NCI-H82 (cell line): ENCODE data around the gene USP8.
"Not testable (repeated sequence)": the region's sequence is repeated elsewhere in the genome, so short reads cannot be mapped to it uniquely, and the experiment has no call there.

Source experiments
- DNase-seq: peaks from one replicate; lab custom pipeline; 2025; lab: John Stamatoyannopoulos, UW

The USP8 gene

GRCh38 chr15:50440932-50441331 lies 16.7 kb downstream of the USP8 start:
- no peak for DNase-seq

GRCh38 chr15:50452927-50453326 lies 28.7 kb downstream of the USP8 start:
- DNase-seq = no peak

- no peak for DNase-seq
Observed at GRCh38 chr15:50458348-50459112, 34.3 kb downstream of the USP8 start.

GRCh38 chr15:50463423-50464358 lies 39.5 kb downstream of the USP8 start:
- DNase-seq = no peak

GRCh38 chr15:50471072-50471471 lies 46.9 kb downstream of the USP8 start:
- no peak for DNase-seq

- DNase-seq = no peak
Observed at GRCh38 chr15:50476143-50476542, 51.9 kb downstream of the USP8 start.

GRCh38 chr15:50484781-50485180 lies 60.6 kb downstream of the USP8 start:
- DNase-seq = no peak

GRCh38 chr15:50485389-50485788 lies 61.2 kb downstream of the USP8 start:
- DNase-seq = no peak

- DNase-seq = no peak
Observed at GRCh38 chr15:50487287-50487686, 63.1 kb downstream of the USP8 start.

GRCh38 chr15:50493625-50494024 lies 69.4 kb downstream of the USP8 start:
- DNase-seq = no peak

GRCh38 chr15:50494547-50494946 lies 70.3 kb downstream of the USP8 start:
- DNase-seq = not testable (repeated sequence)

GRCh38 chr15:50496692-50497091 lies 72.5 kb downstream of the USP8 start:
- no peak for DNase-seq

- no peak for DNase-seq
Observed at GRCh38 chr15:50500352-50500751, 76.1 kb downstream of the USP8 start.

- no peak for DNase-seq
Observed at GRCh38 chr15:50501815-50502214, 77.6 kb downstream of the USP8 start.

GRCh38 chr15:50503144-50503543 lies 78.9 kb downstream of the USP8 start:
- no peak for DNase-seq

- DNase-seq = not testable (repeated sequence)
Observed at GRCh38 chr15:50505656-50506055, 81.5 kb downstream of the USP8 start.

- DNase-seq = no peak
Observed at GRCh38 chr15:50506121-50506520, 81.9 kb downstream of the USP8 start.

- DNase-seq = no peak
Observed at GRCh38 chr15:50513001-50513400, 88.8 kb downstream of the USP8 start.

- DNase-seq = no peak
Observed at GRCh38 chr15:50519740-50520425, 95.7 kb downstream of the USP8 start.

- no peak for DNase-seq
Observed at GRCh38 chr15:50523851-50524251, 99.6 kb downstream of the USP8 start.

- DNase-seq = no peak
Observed at GRCh38 chr15:50531163-50531562, 107.0 kb downstream of the USP8 start.

GRCh38 chr15:50531766-50532165 lies 107.6 kb downstream of the USP8 start:
- DNase-seq = no peak

- no peak for DNase-seq
Observed at GRCh38 chr15:50542887-50543210, 118.6 kb downstream of the USP8 start.
